OCI-LY3 (cell line): ENCODE data around the gene GNG12.

Experiments
- H2AFZ ChIP-seq: fragments of 200-600, 300-600 bp; shearing (Covaris generic); 2 replicates; pipeline ENCODE4 v1.6.0; 2014; ENCODE audit warnings: antibody characterized with exemption, low read depth, low read length
- H3K27ac ChIP-seq: fragments of 200-600, 300-600 bp; sonication (generic); 2 replicates; pipeline ENCODE4 v1.5.1; 2014; ENCODE audit warnings: mild to moderate bottlenecking, low read length, moderate library complexity, mixed read lengths
- H3K27me3 ChIP-seq: fragments of 200-600, 300-600 bp; sonication (generic); 2 replicates; pipeline ENCODE4 v1.6.1; 2014; ENCODE audit warnings: low read depth, low read length, mixed read lengths
- H3K36me3 ChIP-seq: fragments of 200-600, 300-600 bp; sonication (generic); replicated peaks from 2 replicates; pipeline ENCODE3; 2014; ENCODE audit warnings: low read depth, low read length, mixed read lengths
- H3K4me1 ChIP-seq: fragments of 300-600, 200-600 bp; sonication (generic); 2 replicates; pipeline ENCODE4 v1.6.1; 2014; ENCODE audit warnings: low read length, mixed read lengths
- H3K4me2 ChIP-seq: fragments of 200-600, 300-600 bp; sonication (generic); 2 replicates; pipeline ENCODE4 v1.6.1; 2014; ENCODE audit warnings: low read length, mixed read lengths
- H3K4me3 ChIP-seq: fragments of 300-600, 200-600 bp; sonication (generic); 2 replicates; pipeline ENCODE4 v1.5.1; 2014; ENCODE audit warnings: antibody characterized with exemption, mild to moderate bottlenecking, low read length, moderate library complexity
- H3K79me2 ChIP-seq: fragments of 300-600, 200-600 bp; shearing (Covaris generic); 2 replicates; pipeline ENCODE4 v1.6.1; 2014; ENCODE audit warnings: mild to moderate bottlenecking, low read length, mixed read lengths
- H3K9ac ChIP-seq: fragments of 300-600, 200-600 bp; shearing (Covaris generic); 2 replicates; pipeline ENCODE4 v1.6.0; 2014; ENCODE audit warnings: mild to moderate bottlenecking, low read length, moderate library complexity
- H3K9me3 ChIP-seq: fragments of 200-600, 300-600 bp; shearing (Covaris generic); 2 replicates; pipeline ENCODE4 v1.6.1; 2014; ENCODE audit warnings: low read length, mixed read lengths; ENCODE audit not compliant: insufficient read depth
- H4K20me1 ChIP-seq: fragments of 200-600, 300-600 bp; sonication (generic); 2 replicates; pipeline ENCODE4 v1.6.1; 2016; ENCODE audit warnings: low read length, mixed read lengths; ENCODE audit not compliant: insufficient read depth
- CTCF ChIP-seq: fragments of 200-600, 300-600 bp; sonication (generic); IDR thresholded peaks from 2 replicates; pipeline ENCODE4 v1.5.1; 2014; ENCODE audit warnings: antibody characterized with exemption, low read length, low read depth
- EZH2phosphoT487 ChIP-seq: fragments of 200-600 bp; shearing (Covaris generic); IDR thresholded peaks from 2 replicates; pipeline ENCODE4 v1.6.1; 2018; ENCODE audit warnings: antibody characterized with exemption, mixed run types, low read depth

GNG12 gene

GRCh38 chr1:67700692-67701410 is 132.4 kb downstream of the GNG12 start:
- no peak overlapping the region for H2AFZ ChIP-seq
- H3K4me3 ChIP-seq: no peak overlapping the region
- no peaks in the 10 kb centered on the region for H3K4me1 ChIP-seq
- no peak overlapping the region for H3K27ac ChIP-seq
- no peak for TF ChIP-seq EZH2phosphoT487
- no peak for TF ChIP-seq CTCF
- no peaks in the 10 kb centered on the region for H3K9me3 ChIP-seq
- H4K20me1 ChIP-seq: no peaks in the 10 kb centered on the region
- no peaks in the 10 kb centered on the region for H3K79me2 ChIP-seq
- no peak overlapping the region for H3K9ac ChIP-seq
- H3K36me3 ChIP-seq: no peaks in the 10 kb centered on the region
- H3K4me2 ChIP-seq: no peak overlapping the region
- no peaks in the 10 kb centered on the region for H3K27me3 ChIP-seq

- Histone ChIP-seq H3K9me3 (no peaks in the 10 kb centered on the region), H3K36me3 (no peaks in the 10 kb centered on the region), H3K4me3 (no peak overlapping the region), H3K9ac (no peak overlapping the region), H3K27me3 (no peaks in the 10 kb centered on the region), H3K27ac (no peak overlapping the region), H4K20me1 (no peaks in the 10 kb centered on the region), H3K79me2 (no peaks in the 10 kb centered on the region), H2AFZ (no peak overlapping the region), H3K4me1 (no peaks in the 10 kb centered on the region), H3K4me2 (no peak overlapping the region)
- no peak for TF ChIP-seq CTCF
These were observed 133.0 kb downstream of the GNG12 start for GRCh38 chr1:67700220-67700619.

DNA sequence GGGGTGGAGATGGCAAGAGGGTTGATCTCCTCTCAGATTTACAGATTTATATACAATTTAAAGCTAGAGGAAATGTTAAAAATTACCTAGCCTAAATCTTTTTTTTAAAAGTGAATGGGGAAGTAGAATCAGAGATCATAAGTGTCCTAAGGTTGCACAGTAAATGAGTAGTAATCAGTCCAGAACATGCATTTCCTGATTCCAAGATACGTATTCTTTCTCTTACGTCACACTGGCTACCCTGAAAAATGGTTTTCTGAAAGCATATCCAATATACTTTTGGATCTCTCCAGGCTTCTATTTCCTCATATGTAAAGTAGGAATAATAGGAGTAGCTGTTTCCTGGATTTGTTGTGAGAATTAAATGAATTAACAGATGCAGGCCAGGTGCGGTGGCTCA is 136.6 kb downstream of the GNG12 start:
- no peak overlapping the region for H3K27ac ChIP-seq
- H4K20me1 ChIP-seq: no peaks in the 10 kb centered on the region
- H3K27me3 ChIP-seq: no peaks in the 10 kb centered on the region
- H2AFZ ChIP-seq: no peak overlapping the region
- no peaks in the 10 kb centered on the region for H3K36me3 ChIP-seq
- H3K4me1 ChIP-seq: no peaks in the 10 kb centered on the region
- no peak overlapping the region for H3K4me3 ChIP-seq
- H3K9ac ChIP-seq: no peak overlapping the region
- no peak overlapping the region for H3K4me2 ChIP-seq
- H3K9me3 ChIP-seq: no peaks in the 10 kb centered on the region
- TF ChIP-seq CTCF (no peak), EZH2phosphoT487 (no peak)
- H3K79me2 ChIP-seq: no peaks in the 10 kb centered on the region

DNA sequence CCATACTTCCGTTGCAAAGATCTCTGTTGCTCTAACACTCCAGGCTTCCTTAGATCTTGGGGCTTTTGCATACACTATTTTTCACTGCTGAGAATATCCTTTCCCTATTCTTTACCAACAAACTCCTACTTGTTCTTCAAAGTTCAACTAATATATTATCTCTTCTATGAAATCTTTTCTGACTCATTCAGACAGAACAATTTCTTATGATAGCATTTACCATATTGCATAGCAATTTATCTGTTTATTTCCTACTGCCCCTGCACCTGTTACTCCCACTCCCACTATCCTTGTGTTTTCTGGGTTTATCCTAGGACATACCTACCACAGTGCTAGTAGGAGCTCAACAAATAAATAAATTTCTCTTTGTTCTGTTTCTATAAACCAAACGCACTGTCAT is 137.3 kb downstream of the GNG12 start:
- Histone ChIP-seq H3K4me1 (no peaks in the 10 kb centered on the region), H3K4me3 (no peak overlapping the region), H3K79me2 (no peaks in the 10 kb centered on the region), H3K27ac (no peak overlapping the region), H4K20me1 (no peaks in the 10 kb centered on the region), H3K36me3 (no peaks in the 10 kb centered on the region), H2AFZ (no peak overlapping the region), H3K9ac (no peak overlapping the region), H3K4me2 (no peak overlapping the region), H3K27me3 (no peaks in the 10 kb centered on the region), H3K9me3 (no peaks in the 10 kb centered on the region)
- TF ChIP-seq CTCF (no peak), EZH2phosphoT487 (no peak)
